Esophagus muscularis mucosa (tissue), 4 donors: ENCODE data around the gene CDH4. TPM values are rescaled to one million over a fixed set of nuclear protein-coding genes. Genes with fewer than 3 reads are reported as not detected.

Experiments used
- DNase-seq: peaks from one replicate; pipeline ENCODE4 v3.0.0-alpha.2; 2017; ENCODE audit errors: extremely low spot score
- H3K27ac ChIP-seq, 4 donors: fragments of 200-600 bp; sonication (generic); replicated peaks in 1 of 4; 1 replicate in 3 of 4; 2 replicates in 1 of 4; pipeline ENCODE4 v1.5.1; 2016 to 2019; ENCODE audit warnings: mild to moderate bottlenecking in 1 of 4
- H3K27me3 ChIP-seq, 4 donors: fragments of 200-600 bp; sonication (generic); one replicate each; pipeline versions ENCODE4 v1.5.1 to v1.6.0; 2016 to 2019
- H3K36me3 ChIP-seq, 4 donors: fragments of 200-600 bp; sonication (generic); one replicate each; pipeline ENCODE4 v1.5.1; 2016 to 2019
- H3K4me1 ChIP-seq, 4 donors: fragments of 200-600 bp; sonication (generic); one replicate each; pipeline ENCODE4 v1.5.1; 2016 to 2019
- H3K4me3 ChIP-seq, 4 donors: fragments of 200-600 bp; sonication (generic); 1 replicate in 2 of 4; 2 replicates in 2 of 4; pipeline ENCODE4 v1.5.1; 2016 to 2019; ENCODE audit warnings: mild to moderate bottlenecking in 4 of 4, moderate library complexity in 1 of 4
- H3K9me3 ChIP-seq, 4 donors: fragments of 200-600 bp; sonication (generic); 1 replicate in 3 of 4; 2 replicates in 1 of 4; pipeline ENCODE4 v1.5.1; 2016 to 2019
- CTCF ChIP-seq, 3 experiments: fragments of 200-600 bp in 2 of 3; fragments of 450-650 bp in 1 of 3; sonication (generic) in 2 of 3; IDR thresholded peaks; one replicate each; pipeline ENCODE4 v1.5.1; 2017 to 2019; ENCODE audit warnings: antibody characterized with exemption in 3 of 3, mild to moderate bottlenecking in 2 of 3, moderate library complexity in 1 of 3
- EP300 ChIP-seq: sonication (generic); formaldehyde crosslinking; IDR thresholded peaks from one replicate; pipeline ENCODE4 v1.6.1; 2017; ENCODE audit warnings: antibody characterized with exemption
- POLR2A ChIP-seq: fragments of 450-650 bp; IDR thresholded peaks from one replicate; pipeline ENCODE4 v1.6.1; 2017; ENCODE audit warnings: antibody characterized with exemption, moderate library complexity, mild to moderate bottlenecking, low read depth
- POLR2AphosphoS5 ChIP-seq, 2 donors: sonication (generic); formaldehyde crosslinking; IDR thresholded peaks; one replicate each; pipeline ENCODE4 v1.6.1; 2017; ENCODE audit warnings: antibody characterized with exemption in 2 of 2
- WGBS: methylation state at CpG from one replicate; pipeline ENCODE4 v1.1.5; 2018; 5-methylcytosine and 5-hydroxymethylcytosine counted together
- intact Hi-C: fragments of 100-400 bp; cut with DNase I; formaldehyde crosslinking; loops from one replicate; pipeline ENCODE4 v1.15.1; 2023
- total RNA-seq, 4 donors: library from RNA; depleted of rRNA; stranded (reverse); fragments of >200 nt; gene quantifications; one replicate each; pipeline versions ENCODE4 v1.1.0 to v1.2.1, GENCODE V29; 2016

Gene CDH4
- total RNA-seq, 4 donors from 2014 or later: 0.42 to 1.3 (median 0.48) TPM

- H3K4me3 ChIP-seq: no peak overlapping the region
- H3K27ac ChIP-seq: no peak overlapping the region
- DNase-seq: no peak
- TF ChIP-seq EP300 (no peak), CTCF (IDR thresholded peaks at IDR 0.05) (no peak), POLR2AphosphoS5 (IDR thresholded peaks at IDR 0.05) (no peak), POLR2A (no peak)
- intact Hi-C loops: no loop called here
- H3K27me3 ChIP-seq: peaks cover 0 to 38% (median 0%) of the 10 kb centered on the region in 4 donors
- peaks cover 0 to 4% (median 0%) of the 10 kb centered on the region in 4 donors for H3K4me1 ChIP-seq
- H3K9me3 ChIP-seq: no peaks in the 10 kb centered on the region
- 81% methylated on average over 7 of the region's 7 CpGs for WGBS
- no peaks in the 10 kb centered on the region for H3K36me3 ChIP-seq
These were observed 327.8 kb downstream of the CDH4 start for GRCh38 chr20:61579908-61580307.

GRCh38 chr20:61580958-61581824, 329.1 kb downstream of the CDH4 start:
- Histone ChIP-seq H3K9me3 (no peaks in the 10 kb centered on the region), H3K36me3 (no peaks in the 10 kb centered on the region), H3K27ac (no peak overlapping the region), H3K4me1 (peaks cover 0 to 7% (median 0%) of the 10 kb centered on the region in 4 donors), H3K4me3 (no peak overlapping the region), H3K27me3 (peaks cover 0 to 42% (median 0%) of the 10 kb centered on the region in 4 donors)
- intact Hi-C loops: no loop called here
- no peak for TF ChIP-seq CTCF (IDR thresholded peaks at IDR 0.05)
- WGBS: 73% methylated on average over 12 of the region's 16 CpGs
- no peak for DNase-seq

- intact Hi-C loops: no loop called here
- no peak for DNase-seq
- H3K9me3 ChIP-seq: no peaks in the 10 kb centered on the region
- H3K36me3 ChIP-seq: no peaks in the 10 kb centered on the region
- 81% methylated on average over 13 of the region's 14 CpGs for WGBS
- no peak overlapping the region for H3K4me3 ChIP-seq
- no peak overlapping the region for H3K27ac ChIP-seq
- H3K27me3 ChIP-seq: peaks cover 0 to 43% (median 0%) of the 10 kb centered on the region in 4 donors
- TF ChIP-seq POLR2AphosphoS5 (IDR thresholded peaks at IDR 0.05) (no peak), CTCF (IDR thresholded peaks at IDR 0.05) (no peak), POLR2A (no peak), EP300 (no peak)
- H3K4me1 ChIP-seq: peaks cover 0 to 7% (median 0%) of the 10 kb centered on the region in 4 donors
These were observed 329.7 kb downstream of the CDH4 start for GRCh38 chr20:61581825-61582188.

GRCh38 chr20:61582196-61582923, 330.3 kb downstream of the CDH4 start:
- no peaks in the 10 kb centered on the region for H3K9me3 ChIP-seq
- 80% methylated on average over 15 of the region's 15 CpGs for WGBS
- H3K27me3 ChIP-seq: peaks cover 0 to 48% (median 0%) of the 10 kb centered on the region in 4 donors
- no peak for DNase-seq
- no peaks in the 10 kb centered on the region for H3K36me3 ChIP-seq
- TF ChIP-seq POLR2AphosphoS5 (IDR thresholded peaks at IDR 0.05): no peak
- TF ChIP-seq CTCF (IDR thresholded peaks at IDR 0.05): no peak
- TF ChIP-seq EP300: no peak
- no peak for TF ChIP-seq POLR2A
- H3K4me1 ChIP-seq: peaks cover 0 to 7% (median 0%) of the 10 kb centered on the region in 4 donors
- intact Hi-C loops: no loop called here
- H3K4me3 ChIP-seq: no peak overlapping the region
- no peak overlapping the region for H3K27ac ChIP-seq
